Fibroblast of skin of left biceps (primary cell): ENCODE data around the gene OR52M1.

Experiments used
- DNase-seq, 2 experiments: peaks; one replicate each; pipeline ENCODE4 v3.0.0-alpha.2; 2013; ENCODE audit warnings: low read depth in 2 of 2

OR52M1 gene

DNA sequence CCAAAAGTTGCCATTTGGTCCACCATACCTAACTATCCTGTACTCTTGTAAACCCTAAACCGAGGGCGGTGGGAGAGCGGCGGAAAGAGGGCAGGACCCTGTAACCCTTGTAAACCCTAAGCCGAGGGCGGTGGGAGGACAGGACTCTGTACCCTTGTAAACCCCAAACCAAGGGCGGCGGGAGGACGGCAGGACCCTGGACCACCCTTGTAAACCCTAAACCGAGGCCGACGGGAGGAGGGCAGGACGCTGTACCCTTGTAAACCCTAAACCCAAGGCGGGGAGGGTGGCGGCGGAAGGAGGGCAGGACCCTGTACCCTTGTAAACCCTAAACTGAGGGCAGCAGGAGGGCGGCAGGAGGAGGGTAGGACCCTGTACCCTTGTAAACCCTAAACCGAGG is 24.1 kb downstream of the OR52M1 start:
- no peak for DNase-seq

DNA sequence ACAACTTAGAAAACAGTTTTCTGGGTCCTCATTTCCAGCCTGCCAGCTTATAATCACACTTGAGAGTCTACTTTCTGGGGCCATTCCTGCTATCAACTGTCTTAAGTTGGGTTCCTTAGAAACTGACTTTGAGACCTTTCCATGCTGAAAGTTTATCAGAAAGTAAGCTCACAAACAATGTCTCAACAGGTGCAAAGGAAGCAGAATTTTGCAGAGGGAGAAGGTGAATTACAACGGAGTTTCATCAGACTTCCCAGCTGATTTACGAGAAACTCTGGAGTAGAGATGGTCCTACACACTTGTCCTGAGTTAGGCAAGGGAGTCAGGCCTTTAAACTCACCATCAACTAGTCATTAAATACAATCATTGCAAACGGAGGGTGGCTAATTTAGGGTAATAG is 31.9 kb downstream of the OR52M1 start:
- no peak for DNase-seq

DNA sequence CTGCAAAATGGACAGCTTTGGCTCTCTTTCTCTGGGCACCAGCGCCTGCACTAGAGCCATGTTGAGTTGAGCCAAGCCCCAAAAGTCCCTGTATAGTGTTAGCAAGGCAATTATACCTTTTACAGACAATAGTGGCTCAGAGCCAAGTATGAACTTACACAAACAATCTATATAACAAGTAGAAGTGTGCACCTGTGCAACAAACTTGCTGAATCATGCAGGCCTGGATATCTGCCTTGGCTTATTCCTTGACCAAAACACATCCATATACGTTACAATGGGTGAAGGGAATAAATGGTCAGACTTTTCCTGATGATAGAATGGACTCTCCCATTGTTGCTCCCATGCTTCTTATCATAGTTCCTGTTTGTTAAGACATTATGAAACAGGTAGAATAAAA is 32.8 kb downstream of the OR52M1 start:
- DNase-seq, result no peak

DNA sequence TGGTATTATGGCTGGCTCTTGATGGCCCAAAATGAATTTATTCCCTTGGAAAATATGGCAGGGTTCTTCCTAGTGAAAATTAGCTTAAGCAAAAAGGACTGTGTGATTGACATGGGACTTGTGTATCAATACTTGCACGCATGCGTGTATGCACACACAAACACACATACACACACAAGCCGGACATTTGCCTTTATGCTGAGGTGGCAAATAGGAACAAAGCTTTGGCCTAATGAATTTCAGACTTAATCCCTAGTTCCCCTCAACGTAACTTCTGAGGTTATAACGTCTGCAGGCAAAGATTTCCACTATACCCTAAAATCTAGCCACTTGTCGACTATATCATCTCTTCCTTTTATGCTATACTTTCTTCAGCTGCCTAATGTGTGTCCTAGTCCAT is 33.6 kb downstream of the OR52M1 start:
- no peak for DNase-seq

DNA sequence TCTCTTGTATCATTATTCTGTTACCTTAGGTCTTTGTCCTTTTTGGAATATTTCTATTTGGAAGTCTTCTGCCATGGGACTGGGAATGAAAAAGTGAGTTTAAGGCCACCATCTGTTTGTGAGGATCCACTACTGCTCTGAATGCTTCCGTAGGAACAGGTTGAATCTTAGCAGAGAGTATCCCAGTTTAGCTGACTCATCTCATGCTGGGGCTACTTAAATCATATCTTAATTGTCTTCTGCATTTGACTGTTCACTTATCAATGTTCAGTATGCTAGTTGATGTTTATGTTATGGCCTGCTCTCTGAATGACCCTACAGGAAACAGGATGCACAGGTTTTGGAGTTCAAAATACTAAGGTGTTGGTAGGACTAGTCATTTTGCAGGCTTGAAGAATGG is 35.1 kb downstream of the OR52M1 start:
- no peak for DNase-seq

DNA sequence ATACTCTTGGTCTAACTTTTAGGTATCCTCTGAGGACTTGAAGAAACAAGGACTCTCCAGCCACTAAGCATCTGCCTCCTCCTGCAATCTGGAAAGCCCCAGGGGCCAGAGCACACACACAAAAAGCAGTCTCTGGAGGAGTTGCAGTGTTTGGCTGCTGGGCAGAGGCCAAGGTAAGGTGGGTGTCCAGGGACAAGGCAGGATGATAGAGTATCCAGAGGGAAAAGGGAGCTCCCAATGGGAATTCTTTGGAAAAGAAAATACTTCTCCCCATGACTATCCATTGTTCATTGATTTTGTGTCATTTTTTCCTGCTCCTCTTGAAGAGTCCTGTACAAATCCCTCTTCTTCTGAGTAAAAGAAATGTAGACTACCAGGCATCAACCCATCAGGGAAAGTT is 36.5 kb downstream of the OR52M1 start, which contains the start of gene OR52I2:
Gene OR52I2, plus strand, starts transcription at position 301 of the 400 bp plus-strand sequence.
- no peak for DNase-seq

DNA sequence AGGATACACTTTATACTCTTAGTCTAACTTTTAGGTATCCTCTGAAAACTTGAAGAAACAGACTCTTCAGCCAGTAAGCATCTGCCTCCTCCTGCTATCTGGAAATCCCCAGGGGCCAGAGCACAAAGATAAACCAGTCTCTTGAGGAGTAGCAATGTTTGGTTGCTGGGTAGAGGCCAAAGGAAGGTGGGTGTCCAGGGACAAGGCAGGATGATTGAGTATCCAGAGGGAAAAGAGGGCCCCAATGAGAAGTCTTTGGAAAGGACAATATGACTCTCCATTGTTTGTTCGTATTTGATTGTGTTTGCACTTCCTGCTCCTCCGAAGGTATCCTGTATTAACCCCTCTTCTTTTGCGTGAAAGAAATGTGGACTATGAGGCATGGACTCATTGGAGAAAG is 44.0 kb downstream of the OR52M1 start:
- DNase-seq, result no peak

DNA sequence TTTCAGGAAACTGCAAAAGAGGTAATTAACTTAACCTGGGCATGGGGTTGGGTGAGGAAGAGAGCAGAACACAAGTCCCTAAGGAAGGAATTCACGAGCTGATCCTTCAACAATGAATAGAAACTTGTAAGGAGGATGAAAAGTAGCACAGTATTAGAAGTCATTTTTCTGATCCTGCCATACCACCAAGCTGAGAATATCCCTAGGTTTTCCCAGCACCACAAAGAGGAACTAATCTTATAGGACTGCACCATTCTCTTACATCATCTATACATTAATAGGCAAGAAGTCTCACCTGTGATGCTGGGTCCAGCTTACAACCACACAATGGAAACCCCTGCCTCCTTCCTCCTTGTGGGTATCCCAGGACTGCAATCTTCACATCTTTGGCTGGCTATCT is 48.7 kb downstream of the OR52M1 start, which contains the start of gene OR52I1:
Gene OR52I1, plus strand, starts transcription at position 301 of the 400 bp plus-strand sequence. Its CDS starts 0 bp downstream, at position 301.
- DNase-seq, result no peak
